GM21381 (cell line): ENCODE data around the gene VEGFA.

ENCODE experiments used
- ATAC-seq: cut with Tn5 transposase; IDR thresholded peaks from one replicate; pipeline ENCODE4 v1.9.1; 2021; ENCODE audit warnings: mild to moderate bottlenecking, moderate library complexity; ENCODE audit not compliant: unreplicated experiment

VEGFA gene

DNA sequence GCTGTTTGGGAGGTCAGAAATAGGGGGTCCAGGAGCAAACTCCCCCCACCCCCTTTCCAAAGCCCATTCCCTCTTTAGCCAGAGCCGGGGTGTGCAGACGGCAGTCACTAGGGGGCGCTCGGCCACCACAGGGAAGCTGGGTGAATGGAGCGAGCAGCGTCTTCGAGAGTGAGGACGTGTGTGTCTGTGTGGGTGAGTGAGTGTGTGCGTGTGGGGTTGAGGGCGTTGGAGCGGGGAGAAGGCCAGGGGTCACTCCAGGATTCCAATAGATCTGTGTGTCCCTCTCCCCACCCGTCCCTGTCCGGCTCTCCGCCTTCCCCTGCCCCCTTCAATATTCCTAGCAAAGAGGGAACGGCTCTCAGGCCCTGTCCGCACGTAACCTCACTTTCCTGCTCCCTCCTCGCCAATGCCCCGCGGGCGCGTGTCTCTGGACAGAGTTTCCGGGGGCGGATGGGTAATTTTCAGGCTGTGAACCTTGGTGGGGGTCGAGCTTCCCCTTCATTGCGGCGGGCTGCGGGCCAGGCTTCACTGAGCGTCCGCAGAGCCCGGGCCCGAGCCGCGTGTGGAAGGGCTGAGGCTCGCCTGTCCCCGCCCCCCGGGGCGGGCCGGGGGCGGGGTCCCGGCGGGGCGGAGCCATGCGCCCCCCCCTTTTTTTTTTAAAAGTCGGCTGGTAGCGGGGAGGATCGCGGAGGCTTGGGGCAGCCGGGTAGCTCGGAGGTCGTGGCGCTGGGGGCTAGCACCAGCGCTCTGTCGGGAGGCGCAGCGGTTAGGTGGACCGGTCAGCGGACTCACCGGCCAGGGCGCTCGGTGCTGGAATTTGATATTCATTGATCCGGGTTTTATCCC lies at the start of gene VEGFA:
TSS of gene VEGFA (plus strand) at position 686 of the 846 bp plus-strand sequence.
- peak; percentile 42 for ATAC-seq

DNA sequence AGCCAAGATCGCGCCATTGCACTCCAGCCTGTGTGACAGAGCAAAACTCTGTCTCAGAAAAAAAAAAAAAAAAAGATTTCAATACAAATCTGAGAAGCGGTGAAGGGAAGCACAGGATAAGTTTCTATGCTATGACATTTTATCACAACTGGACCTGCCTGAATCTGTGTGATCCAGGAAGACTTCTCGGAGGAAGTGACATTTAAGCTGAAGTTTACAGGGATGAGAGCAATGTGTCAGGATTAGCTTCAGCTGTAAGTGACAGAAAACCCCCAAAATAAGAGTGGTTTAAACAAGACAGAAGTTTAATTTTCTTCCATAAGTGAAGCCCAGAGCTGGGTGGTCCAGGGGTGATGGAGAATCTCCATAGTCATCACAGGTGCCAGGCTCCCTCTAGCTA lies 49.0 kb upstream of the VEGFA start:
- no peak for ATAC-seq

DNA sequence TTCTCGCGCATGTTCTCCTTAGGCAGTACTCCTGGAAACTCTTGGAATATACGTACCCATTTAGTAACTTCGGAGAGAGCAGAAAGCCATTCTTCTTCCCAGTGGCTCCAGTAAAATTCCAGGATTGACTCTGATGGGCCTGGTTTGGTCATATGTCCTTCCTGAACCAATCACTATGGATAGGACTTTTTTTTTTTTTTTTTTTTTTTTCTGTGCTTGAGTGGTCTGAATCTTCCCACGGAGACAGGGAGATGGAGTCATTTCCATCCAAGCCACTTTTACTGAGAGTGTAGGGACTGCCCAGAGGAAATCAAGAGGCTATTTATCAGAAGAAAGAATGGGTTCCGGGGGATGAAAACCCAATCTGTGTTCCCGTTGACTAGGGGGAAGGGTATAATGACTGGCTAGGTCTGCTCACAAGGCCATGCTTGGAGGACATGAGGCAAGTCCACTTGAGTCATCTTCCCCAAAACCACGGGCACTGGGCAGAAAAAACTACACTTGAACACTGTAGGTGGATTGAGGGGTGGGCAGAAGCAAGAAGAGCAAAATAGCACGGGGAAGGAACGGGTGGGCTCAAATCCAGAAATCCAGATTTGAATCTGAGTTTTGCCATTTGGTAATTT lies 47.0 kb upstream of the VEGFA start:
- ATAC-seq = no peak

DNA sequence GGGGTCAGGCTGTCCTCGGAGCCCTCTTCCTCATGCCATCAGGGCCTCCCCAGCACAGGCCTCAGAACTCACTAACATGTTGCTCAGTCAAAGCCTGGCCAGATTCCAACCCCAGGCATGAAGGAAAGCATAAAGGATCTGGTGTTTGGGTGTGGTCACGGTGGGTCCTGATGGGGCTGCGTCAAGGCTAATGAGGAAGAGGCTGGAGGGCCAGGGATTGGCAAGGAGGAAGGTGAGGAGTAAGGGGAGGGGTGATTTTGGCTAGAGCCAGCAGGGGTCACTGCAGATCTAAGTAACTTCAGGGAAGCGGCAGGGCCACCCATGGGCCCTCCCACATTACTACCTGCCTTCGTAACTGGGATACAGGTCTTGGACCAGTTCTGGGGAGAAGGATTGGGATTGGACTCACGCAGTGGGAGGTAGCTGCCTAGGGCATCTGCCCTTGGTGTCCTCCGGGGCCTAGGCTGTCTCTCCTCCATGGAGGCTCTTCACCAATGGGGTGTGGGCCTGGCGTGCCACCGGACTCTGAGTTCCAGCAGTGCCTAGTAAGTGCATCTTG lies 46.2 kb upstream of the VEGFA start:
- no peak for ATAC-seq

DNA sequence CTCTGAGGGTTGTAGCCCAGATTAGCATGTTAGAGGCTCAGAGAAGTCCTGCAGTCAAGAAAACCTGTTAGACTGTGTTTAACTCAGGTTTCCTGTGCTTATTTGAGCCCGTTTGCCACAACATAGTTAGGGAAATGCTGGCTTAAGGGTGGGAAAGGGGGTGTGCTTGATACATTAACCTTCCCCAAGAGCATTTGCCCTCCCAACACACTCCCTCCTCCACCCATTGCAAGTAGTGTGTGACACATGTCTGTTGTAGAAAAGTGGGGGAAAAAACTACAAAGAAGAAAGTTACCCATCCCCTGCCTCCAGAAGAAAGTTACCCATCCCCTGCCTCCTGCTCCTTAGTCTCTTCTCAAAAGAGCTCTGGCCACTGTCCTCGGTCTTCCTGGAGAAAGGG lies 45.7 kb upstream of the VEGFA start:
- ATAC-seq = no peak

DNA sequence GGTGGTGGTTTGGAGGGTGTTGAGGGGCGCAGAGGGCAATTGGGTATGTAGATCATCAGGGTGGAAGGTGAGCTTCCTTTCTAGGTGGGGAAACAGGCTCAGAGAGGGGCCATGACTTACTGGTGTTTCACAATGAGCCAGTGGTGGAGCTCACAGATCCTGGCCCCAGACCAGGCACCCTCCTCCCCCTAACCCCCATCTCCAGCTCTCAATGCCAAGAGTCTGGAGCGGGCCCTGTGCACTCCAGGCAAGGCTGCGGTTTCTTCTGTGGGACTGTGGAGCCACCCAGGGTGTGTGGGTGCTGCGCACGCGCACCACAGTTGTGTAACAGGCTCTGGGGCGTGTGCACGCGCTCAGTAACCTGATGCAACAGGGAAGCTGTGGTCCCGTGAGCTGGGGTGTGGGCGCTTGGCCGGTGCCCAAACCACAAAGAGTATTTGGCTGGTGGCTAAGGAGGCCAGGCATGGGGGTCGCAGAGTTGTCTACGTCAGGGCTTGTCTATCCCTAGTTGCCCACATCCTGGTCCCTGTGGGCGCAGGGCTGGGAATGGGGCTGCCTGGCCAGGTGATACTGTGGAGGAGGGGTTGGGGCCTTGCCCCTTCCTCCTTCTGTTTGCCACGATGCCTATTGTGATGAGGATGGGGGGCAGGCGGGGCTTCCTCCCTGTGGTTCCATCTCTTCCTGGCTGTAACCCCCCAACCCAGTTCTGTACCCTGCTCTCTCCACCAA lies 44.9 kb upstream of the VEGFA start:
- ATAC-seq = peak; percentile 79

DNA sequence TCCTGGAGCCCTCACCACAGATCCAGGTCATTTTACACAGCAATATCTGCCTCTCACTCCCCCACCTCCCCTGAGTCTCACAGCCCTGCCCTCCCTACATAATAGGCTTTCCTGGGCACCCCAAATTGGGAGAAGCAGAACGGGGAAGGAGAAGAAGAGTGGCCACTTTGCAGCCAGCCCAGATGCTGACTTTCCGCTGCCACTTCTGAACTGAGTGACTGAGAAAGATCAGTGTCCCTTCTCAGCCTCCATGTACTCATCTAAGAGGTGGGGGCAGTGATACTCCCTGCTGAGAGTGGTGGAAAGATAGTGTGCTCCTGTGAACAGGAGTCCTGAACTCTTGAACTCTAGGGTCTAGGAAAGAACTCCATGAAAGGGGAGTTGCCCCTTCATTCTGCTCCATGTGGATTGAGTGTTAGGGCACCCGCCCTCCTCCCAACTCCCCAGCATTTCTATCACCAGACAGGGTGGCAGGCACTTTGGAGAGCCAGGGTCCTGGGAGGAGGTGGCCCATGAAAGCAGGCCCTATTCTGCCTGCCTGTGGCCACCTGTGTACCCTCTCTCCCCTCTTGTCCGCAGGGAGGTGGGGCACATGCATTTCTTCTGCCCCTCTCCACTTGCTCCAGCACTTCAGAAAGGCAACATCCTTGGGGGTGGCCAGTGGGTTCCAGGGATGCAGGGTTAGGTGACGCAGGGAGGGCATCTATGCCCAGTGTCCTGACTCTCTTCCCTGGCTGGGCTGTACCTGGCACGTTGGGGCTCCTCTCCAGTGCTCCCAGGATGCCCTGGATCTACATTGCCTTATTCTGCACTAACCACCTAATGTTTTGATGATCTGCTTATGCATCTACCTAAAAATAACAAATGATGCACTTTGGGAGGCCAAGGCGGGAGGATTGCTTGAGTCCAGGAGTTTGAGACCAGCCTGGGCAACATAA lies 44.1 kb upstream of the VEGFA start:
- ATAC-seq = no peak

DNA sequence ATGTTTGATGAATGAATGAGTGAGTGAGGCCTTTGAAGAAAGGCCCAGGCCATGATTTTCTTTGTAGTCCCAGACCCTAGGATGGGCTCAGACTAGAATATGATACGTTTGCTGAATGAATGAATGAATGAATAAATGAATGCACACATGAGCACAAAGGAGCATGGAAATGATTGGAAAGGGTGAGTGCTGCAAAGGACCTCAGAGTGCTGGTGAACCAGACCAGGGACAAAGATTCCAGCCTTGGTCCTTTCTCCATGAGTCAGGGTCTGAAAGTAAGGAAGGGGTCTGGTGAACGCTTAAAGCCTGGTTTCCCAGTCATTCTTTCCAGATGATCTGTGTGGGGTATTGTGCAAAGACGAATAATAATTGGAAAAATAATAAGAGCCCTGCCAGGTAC lies 42.4 kb upstream of the VEGFA start:
- no peak for ATAC-seq

DNA sequence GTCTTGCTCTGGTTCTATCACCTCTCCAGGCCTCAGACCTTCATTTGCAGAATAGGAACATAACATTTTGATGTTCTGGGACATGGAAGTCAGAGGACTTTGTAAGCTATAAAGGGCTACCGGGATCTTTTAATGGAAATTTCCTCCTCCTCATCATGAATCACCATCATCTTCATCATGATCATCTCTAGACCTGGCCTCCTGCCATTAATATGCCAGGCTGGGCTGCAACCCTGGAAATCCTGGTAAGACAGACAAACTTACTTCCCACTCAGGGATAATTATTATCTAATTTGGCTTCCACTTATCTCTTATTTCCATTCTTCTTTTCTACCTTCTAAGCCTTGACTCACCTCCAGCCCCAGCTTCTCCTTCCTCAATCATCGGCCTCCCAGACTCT lies 41.4 kb upstream of the VEGFA start:
- ATAC-seq = no peak

DNA sequence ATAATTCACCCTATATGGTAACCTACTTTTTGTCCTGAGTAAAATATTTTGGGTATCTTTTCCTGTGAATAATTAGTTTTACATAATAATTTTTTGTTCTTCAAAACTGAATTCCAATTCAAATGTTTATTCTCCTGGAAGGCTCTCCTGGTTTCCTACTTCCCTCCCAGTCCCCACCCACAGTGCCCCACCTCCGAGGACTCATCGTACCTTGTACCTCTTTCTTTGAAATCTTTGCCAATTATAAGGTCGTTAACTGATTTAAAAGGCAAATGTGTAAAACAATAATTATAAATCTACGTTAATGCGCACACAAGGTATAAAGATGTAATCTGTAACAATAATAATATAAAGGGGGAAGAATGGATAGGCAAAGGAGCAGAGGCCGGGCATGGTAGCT lies 40.5 kb upstream of the VEGFA start:
- ATAC-seq = no peak

DNA sequence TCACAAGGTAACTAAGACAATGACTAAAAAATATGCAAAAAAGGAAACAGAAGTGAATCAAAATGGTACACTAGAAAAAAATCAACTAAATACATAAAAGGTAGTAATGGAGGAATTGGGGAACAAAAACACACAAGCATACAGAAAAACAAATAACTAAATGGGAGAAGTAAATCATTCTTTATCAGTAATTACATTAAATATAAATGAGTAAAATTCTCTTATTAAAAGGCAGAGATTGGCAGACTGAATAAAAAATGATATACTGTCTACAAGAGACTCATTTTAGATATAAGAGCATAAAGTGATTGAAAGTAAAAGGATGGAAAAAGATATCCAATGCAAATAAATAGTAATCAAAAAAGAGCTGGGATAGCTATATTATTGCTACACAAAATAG lies 39.4 kb upstream of the VEGFA start:
- no peak for ATAC-seq

DNA sequence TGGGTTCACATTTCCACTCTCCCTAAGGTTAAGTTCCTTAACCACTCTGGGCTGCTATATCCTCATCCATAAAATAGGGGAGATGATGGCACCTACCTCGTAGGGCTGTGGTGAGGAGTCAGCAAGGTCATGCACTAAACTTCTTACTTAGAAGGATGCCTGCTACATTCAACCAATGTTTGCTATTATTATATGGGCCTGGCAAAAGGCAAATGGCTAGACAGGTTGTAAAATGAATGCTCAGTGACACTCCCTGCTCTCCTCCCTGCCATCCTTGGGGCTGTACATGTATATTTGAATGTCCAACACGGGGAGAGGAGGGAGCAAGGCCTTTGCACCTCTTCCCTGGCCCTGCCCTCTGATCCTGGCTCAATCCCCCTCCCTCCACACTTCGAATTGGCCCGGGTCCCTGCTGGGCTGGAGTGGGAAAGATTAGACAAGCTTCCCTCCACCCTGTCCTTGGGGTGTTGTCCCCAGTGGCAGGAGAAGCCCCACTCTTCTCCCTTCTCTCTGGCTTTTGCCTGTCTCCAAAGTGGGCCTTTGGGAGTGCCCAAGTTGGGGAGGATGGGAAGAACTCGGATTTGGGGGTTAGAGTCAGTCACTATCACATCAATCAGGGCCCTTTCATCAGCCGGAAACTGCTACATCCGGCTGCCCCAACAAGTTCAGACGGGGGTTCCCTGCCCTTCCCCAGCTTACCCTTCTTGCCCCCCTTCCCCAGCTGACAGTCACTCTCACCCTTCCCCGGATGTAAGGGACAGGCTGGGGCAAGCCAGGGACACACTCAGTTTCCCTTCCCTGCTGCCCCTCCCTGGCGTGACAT lies 36.3 kb upstream of the VEGFA start:
- no peak for ATAC-seq

DNA sequence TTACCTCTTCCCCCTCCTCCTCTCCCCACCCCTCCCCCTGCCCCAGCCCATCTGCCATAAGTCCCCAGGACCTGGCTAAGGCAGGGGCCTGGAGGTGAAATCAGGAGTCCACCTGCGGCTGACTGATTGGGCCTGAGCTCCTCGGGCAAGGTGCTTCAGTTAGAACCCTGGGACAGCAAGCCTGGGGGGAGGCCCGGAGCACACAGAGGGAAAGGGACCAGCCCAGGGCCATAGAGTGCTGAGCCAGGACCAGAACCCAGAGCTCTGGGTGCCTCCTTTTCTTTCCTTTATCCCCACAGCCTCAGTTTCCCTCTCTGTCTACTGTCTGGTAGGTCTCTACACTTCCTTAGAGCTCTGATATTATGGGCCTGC lies 35.7 kb upstream of the VEGFA start:
- no peak for ATAC-seq

DNA sequence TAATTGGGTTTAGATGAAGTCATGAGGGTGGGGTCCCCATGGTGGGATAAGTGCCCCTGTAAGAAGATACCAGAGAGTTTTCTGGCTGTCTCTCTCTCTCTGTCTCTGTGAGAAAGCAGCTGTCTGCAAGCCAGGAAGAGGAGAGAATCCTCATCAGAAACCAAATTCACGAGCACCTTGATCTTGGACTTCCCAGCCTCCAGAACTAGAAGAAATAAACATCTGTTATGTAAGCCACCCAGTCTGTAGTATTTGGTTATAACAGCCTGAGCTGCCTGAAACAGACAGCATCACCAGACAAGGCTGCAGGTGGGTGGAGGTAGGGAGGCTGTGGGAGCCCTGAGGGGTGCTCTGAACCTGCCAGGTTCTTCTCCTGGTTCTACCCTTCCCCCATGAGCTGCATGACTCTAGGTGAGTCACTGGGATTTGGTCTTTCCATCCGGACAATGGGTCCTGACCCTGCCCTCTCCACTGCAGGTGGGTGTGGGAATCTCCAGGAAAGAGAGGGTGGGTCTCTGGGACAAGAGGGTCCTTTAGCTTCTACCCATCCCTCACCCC lies 34.3 kb upstream of the VEGFA start:
- ATAC-seq = no peak

DNA sequence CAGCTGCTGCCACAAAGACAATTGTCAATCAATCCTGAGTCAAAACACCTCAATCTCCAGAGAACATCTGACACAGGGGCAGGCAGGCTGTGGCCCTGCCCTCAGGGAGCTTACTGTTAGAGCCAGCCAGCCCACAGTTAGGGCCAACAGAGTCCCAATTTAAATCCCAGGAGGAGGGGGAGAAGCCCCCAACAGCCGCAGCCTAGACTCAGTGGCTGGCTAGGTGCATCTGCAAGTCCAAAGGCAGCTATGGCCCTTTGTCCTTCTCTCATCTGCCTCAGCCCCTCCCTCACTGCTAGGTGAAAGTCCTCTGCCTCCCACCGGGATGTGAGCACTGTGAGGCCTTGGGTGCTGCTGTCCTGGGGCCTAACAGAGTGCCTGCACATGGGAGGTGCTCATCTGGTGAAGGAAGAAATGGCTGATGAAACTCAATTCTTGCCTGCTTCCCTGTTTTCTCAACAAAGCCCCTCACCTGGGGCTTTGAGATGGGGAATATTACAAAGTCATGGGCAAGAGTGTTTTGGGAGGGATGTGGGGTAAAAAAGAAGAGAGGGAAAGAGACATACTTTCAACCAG lies 33.7 kb upstream of the VEGFA start:
- no peak for ATAC-seq

DNA sequence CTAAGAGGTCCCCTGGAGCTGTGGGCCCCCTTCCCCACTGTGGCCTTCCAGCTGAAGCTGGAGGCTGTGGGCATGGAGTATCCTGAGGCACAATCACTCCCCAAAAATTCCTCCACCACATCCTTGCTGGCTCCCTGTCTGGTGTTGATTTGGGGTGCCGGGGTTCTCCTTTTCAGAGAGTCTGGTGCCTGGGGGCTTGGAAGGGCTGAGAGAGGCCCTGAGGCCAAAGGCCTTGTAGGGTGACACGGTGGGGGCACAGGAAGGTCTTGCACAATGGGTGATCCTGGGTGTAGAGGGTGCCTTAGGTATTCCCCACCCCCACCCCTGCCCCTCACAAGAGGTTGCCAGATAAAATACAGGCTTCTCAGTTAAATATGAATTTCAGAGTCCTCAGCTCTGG lies 33.2 kb upstream of the VEGFA start:
- ATAC-seq = no peak

DNA sequence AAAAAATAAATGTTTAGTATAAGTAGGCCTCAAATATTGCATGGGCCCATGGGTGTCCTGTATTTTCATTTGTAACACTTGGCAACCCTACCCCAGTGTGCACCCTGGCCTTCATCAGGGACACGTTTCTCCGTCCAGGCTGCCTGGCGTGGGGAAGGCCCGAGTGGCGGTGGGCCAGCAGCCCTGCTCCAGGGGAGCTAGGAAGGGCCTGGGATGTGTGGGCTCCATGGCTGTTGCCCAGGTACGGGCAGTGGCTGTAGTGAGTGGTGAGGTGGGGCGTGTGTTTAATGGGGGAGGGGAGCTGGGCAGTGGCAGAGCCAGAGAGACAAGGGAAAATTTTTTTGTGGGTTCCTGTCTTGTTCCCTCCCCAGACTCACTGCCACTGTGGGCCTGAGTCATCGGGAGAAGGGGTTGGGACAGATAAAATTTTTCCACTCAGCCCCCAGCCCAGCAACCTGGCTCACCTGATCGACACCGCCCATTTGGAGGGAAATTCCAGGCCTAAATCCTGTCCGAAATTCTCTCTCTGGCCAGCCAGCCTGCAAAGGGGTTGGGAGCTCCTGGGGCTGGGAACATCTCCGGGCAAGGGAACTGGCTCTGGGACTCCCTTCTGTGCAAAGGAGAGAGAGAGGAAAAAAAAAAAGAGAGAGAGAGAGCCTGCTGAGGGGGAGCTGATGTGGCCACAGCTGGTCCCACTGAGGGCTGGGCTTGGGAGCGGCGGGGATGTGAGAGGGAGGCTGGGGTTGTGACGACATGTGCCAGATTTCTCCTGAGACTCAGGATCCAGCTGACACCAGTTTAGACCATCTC lies 32.5 kb upstream of the VEGFA start:
- no peak for ATAC-seq

DNA sequence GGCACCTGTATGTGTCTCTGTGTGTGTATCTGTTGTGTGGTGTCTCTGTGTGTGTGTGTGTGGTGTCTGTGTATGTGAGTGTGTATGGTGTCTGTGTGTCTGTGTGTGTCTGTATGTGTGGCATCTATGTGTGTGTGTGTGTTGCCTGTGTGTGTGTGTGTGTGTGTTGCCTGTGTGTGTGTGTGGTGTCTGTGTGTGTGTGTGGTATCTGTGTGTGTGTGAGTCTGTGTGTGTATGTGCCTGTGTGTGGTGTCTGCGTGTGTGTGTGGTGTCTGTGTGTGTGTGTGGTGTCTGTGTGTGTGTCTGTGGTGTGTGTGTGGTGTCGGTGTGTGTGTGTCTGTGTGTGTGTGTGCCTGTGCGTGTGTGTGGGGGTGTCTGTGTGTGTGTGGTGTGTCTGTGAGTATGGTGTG lies 31.7 kb upstream of the VEGFA start:
- no peak for ATAC-seq
